OCI-LY3 (cell line): ENCODE measurements around the gene ZXDC.

Experiments used
- EZH2phosphoT487 ChIP-seq: fragments of 200-600 bp; shearing (Covaris generic); IDR thresholded peaks from 2 replicates; pipeline ENCODE4 v1.6.1; 2018; ENCODE audit warnings: antibody characterized with exemption, mixed run types, low read depth
- TF ChIP-seq, protein P1 (sequence below): fragments of 200-600, 300-600 bp; sonication (generic); IDR thresholded peaks from 2 replicates; pipeline ENCODE4 v1.5.1; 2014; ENCODE audit warnings: antibody characterized with exemption, low read length, low read depth

DNA sequence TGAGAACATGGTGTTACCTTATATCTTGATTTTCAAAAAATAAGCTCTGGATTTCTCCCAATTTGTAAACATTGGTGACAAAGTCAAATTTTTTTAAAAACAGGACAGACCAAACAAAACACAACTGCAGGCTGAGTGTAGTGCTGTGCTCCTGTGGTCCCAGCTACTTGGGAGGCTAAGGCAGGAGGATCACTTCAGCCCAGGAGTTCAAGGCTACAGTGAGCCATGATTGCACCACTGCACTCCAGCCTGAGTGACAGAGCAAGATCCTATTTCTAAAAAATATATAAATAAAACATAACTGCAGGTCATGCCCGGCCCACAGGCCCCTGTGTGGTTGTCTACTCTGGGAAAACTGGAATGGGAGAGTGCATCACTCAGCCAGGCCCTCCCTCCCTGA lies 4.0 kb upstream of the ZXDC start:
- TF ChIP-seq, protein P1, sequence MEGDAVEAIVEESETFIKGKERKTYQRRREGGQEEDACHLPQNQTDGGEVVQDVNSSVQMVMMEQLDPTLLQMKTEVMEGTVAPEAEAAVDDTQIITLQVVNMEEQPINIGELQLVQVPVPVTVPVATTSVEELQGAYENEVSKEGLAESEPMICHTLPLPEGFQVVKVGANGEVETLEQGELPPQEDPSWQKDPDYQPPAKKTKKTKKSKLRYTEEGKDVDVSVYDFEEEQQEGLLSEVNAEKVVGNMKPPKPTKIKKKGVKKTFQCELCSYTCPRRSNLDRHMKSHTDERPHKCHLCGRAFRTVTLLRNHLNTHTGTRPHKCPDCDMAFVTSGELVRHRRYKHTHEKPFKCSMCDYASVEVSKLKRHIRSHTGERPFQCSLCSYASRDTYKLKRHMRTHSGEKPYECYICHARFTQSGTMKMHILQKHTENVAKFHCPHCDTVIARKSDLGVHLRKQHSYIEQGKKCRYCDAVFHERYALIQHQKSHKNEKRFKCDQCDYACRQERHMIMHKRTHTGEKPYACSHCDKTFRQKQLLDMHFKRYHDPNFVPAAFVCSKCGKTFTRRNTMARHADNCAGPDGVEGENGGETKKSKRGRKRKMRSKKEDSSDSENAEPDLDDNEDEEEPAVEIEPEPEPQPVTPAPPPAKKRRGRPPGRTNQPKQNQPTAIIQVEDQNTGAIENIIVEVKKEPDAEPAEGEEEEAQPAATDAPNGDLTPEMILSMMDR = no peak
- TF ChIP-seq EZH2phosphoT487 = no peak
